Stimulated activated CD4-positive, alpha-beta T cell treated with anti-CD3 and anti-CD28 coated beads, Interleukin-12 subunit alpha, Interleukin-12 subunit beta, amount 100 ng/mL, for 4 hours (primary cell): Measurements from ENCODE around the gene FAM53A.
"Not testable (repeated sequence)": the region's sequence is repeated elsewhere in the genome, so short reads cannot be mapped to it uniquely, and the experiment has no call there.

Experiments
- DNase-seq: peaks from one replicate; pipeline ENCODE4 v3.0.0-alpha.2; 2020

Gene FAM53A

GRCh38 chr4:1618438-1618837 lies 65.7 kb downstream of the FAM53A start:
- DNase-seq, result no peak

GRCh38 chr4:1616557-1616930 lies 67.6 kb downstream of the FAM53A start:
- DNase-seq, result no peak

GRCh38 chr4:1615786-1616556 lies 68.1 kb downstream of the FAM53A start:
- DNase-seq, result no peak

- DNase-seq, result no peak
Observed at GRCh38 chr4:1614854-1615595, 69.1 kb downstream of the FAM53A start.

GRCh38 chr4:1614502-1614853 lies 69.6 kb downstream of the FAM53A start:
- DNase-seq, result no peak

GRCh38 chr4:1614049-1614448 lies 70.1 kb downstream of the FAM53A start:
- DNase-seq, result no peak

- DNase-seq, result no peak
Observed at GRCh38 chr4:1613099-1613495, 71.0 kb downstream of the FAM53A start.

GRCh38 chr4:1612278-1613098 lies 71.6 kb downstream of the FAM53A start:
- DNase-seq, result no peak

- DNase-seq, result no peak
Observed at GRCh38 chr4:1611501-1611870, 72.6 kb downstream of the FAM53A start.

- no peak for DNase-seq
Observed at GRCh38 chr4:1610791-1611500, 73.2 kb downstream of the FAM53A start.

GRCh38 chr4:1609901-1610790 lies 74.0 kb downstream of the FAM53A start:
- DNase-seq, result no peak

- DNase-seq, result no peak
Observed at GRCh38 chr4:1608821-1609500, 75.2 kb downstream of the FAM53A start.

GRCh38 chr4:1608196-1608820 lies 75.8 kb downstream of the FAM53A start:
- DNase-seq, result no peak

GRCh38 chr4:1607436-1608195 lies 76.5 kb downstream of the FAM53A start:
- DNase-seq, result not testable (repeated sequence)

GRCh38 chr4:1604706-1605205 lies 79.4 kb downstream of the FAM53A start:
- DNase-seq, result no peak

GRCh38 chr4:1604181-1604705 lies 79.9 kb downstream of the FAM53A start:
- no peak for DNase-seq

- no peak for DNase-seq
Observed at GRCh38 chr4:1603413-1604135, 80.5 kb downstream of the FAM53A start.

GRCh38 chr4:1602655-1603412 lies 81.3 kb downstream of the FAM53A start:
- no peak for DNase-seq
